GM12875 (cell line): ENCODE measurements around the gene ALG8.

Source experiments
- H3K4me3 ChIP-seq: one replicate; pipeline ENCODE4 v1.5.1; 2011; ENCODE audit warnings: low read depth, low read length, control low read depth
- TF ChIP-seq, protein P1 (sequence below): IDR thresholded peaks from 2 replicates; pipeline ENCODE4 v1.5.1; 2011; ENCODE audit warnings: low read depth, mild to moderate bottlenecking, control low read depth, inconsistent platforms, low read length, moderate library complexity, borderline replicate concordance; ENCODE audit not compliant: insufficient read depth

The ALG8 gene

DNA sequence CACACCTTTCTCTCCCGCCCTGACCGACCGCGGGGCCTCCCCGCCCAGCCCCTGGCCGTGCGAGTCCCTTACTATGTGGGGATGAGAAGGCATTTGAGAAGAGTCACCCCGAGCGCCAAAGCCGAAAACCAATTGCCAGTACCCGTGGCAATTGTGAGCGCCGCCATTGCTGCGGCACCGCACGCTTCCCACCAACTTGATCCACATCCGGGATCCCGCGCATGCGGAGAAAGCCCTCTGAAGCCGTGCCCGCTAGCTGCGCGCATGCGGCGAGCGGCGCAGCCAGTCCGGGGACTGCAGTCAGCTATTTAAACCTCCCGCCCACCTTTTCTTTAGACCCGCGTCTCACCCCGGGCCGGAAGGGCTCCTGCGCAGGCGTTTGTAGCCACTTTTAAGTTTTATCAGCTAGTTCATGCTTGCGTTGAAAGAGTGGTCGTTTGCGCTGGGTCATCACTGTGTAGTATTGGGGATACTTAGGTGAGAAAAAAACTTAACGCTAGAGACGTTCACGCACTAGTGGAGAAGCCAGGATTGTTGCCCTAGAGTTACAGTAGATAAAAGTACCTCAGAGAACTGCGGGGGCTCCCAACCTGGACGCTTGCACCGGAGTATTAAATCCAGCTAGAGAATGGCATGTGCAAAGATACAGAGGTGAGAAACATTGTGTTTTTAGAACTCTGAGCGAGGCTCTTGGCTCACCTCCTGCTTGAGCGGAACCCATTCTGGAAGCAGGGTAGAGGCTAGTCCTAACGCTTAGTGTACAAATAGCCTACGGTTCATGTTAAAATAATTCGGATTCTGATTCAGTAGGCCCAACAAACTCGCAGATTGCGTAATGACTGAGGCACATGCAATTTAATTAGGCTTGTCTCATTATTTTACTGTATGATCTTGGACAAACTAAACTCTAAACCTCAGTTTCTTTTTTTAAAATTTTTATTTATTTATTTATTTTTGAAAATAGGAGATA, at the start of gene ALG8:
Gene ALG8, minus strand, starts transcription at position 205 of the 970 bp plus-strand sequence. Its CDS starts 38 bp downstream, at position 167.
- TF ChIP-seq, protein P1, sequence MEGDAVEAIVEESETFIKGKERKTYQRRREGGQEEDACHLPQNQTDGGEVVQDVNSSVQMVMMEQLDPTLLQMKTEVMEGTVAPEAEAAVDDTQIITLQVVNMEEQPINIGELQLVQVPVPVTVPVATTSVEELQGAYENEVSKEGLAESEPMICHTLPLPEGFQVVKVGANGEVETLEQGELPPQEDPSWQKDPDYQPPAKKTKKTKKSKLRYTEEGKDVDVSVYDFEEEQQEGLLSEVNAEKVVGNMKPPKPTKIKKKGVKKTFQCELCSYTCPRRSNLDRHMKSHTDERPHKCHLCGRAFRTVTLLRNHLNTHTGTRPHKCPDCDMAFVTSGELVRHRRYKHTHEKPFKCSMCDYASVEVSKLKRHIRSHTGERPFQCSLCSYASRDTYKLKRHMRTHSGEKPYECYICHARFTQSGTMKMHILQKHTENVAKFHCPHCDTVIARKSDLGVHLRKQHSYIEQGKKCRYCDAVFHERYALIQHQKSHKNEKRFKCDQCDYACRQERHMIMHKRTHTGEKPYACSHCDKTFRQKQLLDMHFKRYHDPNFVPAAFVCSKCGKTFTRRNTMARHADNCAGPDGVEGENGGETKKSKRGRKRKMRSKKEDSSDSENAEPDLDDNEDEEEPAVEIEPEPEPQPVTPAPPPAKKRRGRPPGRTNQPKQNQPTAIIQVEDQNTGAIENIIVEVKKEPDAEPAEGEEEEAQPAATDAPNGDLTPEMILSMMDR: no peak
- H3K4me3 ChIP-seq: peak within 1 kb of the TSS; percentile 78

DNA sequence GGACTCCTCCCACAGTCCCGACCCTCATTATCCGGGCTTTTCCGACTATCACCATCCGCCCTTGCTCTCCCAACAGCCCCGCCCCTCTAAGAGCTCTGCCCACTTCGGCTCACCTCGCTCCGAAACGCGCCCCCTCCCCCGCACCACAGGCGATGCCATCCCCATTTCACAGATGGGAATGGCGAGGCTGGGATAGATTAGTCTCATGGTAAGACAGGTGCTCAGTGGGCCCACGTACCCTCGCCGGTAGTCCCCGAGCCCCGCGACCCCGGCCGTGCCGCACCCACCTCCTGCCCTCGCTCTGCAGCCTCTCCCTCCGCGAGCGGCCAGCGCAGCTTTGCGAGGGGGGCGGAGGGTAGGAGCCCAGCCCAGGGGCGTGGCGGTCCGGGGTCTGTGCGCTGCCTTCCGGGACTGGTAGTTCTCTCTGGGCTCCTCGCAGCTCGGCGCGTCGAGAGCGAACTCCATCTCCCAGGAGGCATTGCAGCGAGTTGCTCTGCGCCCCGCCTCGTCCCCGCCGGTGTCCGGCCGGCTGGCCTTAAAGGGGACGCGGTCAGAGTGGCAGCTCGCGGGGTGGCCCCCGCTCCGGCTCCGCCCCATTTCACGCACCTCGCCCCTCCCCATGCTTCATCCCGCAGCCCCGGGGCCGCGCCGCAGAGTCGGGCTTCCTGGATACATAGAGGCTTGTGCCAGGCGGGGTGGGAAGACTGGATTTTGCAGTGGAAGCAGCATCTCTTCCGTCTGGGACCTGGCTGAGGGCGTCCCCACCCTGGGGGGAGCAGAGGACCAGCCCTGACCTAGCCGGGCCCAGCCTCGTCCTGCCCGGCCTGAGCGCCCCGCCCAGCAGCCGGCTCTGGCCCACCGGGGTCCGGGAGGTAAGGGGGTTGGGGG, 49.1 kb upstream of the ALG8 start, which contains the start of the genes KCTD21 and USP35:
Gene KCTD21, minus strand, starts transcription at position 341 of the 888 bp plus-strand sequence. CDS start 14,072 bp downstream, outside the sequence.
Gene USP35, plus strand, starts transcription at position 634 of the 888 bp plus-strand sequence. CDS start 7,327 bp downstream, outside the sequence.
- TF ChIP-seq, protein P1: no peak

DNA sequence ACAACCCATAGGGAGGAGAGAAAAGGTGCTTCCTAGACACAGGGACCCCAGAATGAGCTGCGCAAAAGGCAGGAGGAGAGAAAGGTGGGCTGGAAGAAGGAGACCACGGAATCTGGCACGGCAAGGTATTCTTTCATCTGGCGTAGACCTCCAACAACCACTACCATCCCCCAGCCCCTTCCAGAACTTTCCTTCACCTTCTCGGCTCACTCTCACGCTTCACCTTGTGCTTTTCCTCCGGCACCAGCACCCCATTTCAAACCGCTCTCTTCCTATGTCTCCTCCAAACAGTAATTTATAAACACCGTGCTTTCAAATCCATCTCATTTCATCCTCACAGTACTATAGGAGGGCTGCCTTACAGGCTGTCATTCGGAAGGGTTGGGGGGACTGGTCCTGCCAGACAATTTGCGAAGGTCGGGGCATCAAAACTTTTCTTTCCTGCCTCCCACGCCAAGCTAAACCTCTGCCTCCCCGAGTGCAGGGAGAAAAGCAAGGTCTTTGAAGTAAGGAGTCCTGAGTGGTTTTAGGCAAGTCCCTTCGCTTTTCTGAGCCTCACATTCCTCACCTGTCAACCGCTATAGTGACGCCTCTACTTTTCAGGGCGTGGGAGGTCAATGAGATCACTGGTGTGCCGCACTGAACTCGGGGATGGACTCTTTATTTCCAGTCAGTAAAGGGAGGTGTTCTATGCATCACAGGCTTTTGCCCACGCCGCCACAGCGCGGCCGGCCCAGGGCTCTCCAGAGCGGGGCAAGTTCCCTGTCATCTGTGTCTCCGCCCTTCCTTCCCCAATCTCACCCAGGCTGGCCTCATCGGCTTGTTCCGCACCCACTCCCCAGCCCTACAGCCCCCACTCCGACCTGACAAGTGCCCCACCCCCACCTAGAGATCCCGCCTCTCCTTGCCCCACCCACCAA, 48.2 kb upstream of the ALG8 start:
- H3K4me3 ChIP-seq: peak overlapping the region; percentile 88
- TF ChIP-seq, protein P1: no peak

More for the DNA sequence above, 49.1 kb upstream of the ALG8 start, which contains the start of the genes KCTD21 and USP35:
- H3K4me3 ChIP-seq: peak within 1 kb of the TSS; percentile 88

DNA sequence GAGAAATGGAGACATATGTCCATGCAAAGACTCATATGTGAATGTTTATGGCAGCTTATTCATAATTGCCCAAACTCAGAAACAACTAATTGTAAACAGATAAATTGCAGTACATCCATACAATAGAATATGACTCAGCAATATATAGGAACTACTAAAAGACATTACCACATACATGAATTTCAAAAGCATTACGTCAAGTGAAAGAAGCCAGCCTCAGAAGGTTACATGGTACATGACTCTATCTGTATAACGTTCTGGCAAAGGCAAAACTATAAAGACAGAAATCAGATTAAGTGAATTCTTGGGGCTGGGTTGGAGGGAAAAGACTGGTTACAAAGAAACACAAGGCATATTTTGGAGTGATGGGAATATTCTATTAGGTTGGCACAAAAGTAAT, 41.8 kb upstream of the ALG8 start:
- no peak overlapping the region for H3K4me3 ChIP-seq
- TF ChIP-seq, protein P1: no peak

DNA sequence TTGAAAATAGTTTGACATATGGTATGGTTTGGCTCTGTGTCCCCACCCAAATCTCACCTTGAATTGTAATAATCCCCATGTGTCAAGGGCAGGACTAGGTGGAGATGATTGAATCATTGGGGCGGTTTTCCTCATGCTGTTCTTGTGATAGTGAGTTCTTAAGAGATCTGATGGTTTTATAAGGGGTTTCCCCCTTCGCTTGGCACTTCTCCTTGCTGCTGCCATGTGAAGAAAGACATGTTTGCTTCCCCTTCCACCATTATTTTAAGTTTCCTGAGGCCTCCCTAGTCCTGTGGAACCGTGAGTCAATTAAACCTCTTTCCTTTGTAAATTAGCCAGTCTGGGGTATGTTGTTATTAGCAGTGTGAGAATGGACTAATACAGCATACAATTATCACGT, 41.3 kb upstream of the ALG8 start:
- TF ChIP-seq, protein P1: no peak
- no peak overlapping the region for H3K4me3 ChIP-seq
